ENCODE data around the gene CLCN1. TPM values are rescaled to one million over a fixed set of nuclear protein-coding genes. Genes with fewer than 3 reads are reported as not detected.
"Not testable (repeated sequence)": the region's sequence is repeated elsewhere in the genome, so short reads cannot be mapped to it uniquely, and the experiment has no call there.

Gene CLCN1
- total RNA-seq, 8 experiments from 2014 or later = 0.07 to 0.28 (median 0.15) TPM; not detected in 2

DNA sequence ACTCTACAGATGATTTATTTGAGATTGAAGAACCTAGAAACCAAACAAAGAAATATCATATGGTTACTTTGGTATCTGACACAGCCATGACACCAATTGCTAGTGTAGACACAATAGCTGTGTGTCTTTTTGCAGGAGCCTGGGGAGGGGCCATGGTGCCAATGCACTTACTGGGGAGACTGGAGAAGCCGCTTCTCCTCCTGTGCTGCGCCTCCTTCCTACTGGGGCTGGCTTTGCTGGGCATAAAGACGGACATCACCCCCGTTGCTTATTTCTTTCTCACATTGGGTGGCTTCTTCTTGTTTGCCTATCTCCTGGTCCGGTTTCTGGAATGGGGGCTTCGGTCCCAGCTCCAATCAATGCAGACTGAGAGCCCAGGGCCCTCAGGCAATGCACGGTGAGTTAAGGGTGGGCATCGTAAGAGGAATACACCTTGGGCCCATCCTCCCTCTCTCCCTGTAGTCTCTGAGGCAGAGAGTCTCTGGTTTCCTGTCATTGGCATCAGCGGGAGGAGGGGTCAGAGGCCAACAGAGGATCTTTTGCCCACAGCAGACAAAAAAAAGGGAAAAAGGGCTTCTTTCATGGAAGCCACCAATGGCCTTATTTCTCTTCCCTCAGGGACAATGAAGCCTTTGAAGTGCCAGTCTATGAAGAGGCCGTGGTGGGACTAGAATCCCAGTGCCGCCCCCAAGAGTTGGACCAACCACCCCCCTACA, 29.9 kb upstream of the CLCN1 start:
- in situ Hi-C loops (cut with MboI; ENCODE audit: low pct_unique_long_range_greater_than_20kb in 2 of 9, low sequenced_read_pairs in 9 of 9, unreplicated experiment in 9 of 9) = loop anchor here in 1 of 9 experiments (25.0 kb wide), 1 partner anchor 101 kb away; the partner anchor contains the start of gene ZYX
- H3K4me3 ChIP-seq = no peak overlapping the region
- ATAC-seq (replicated peaks in 6 of 8) = no peak
- 60 to 100% (median 100%) methylated on average over 1 to 2 of the region's 11 CpGs; no CpG with 5 or more reads in 3 of the 10 experiments for WGBS, 10 experiments
- peaks cover 25 to 27% of the 10 kb centered on the region in 2 donors for H3K4me1 ChIP-seq (replicated peaks in 1 of 2)
- H3K27ac ChIP-seq = no peak overlapping the region

DNA sequence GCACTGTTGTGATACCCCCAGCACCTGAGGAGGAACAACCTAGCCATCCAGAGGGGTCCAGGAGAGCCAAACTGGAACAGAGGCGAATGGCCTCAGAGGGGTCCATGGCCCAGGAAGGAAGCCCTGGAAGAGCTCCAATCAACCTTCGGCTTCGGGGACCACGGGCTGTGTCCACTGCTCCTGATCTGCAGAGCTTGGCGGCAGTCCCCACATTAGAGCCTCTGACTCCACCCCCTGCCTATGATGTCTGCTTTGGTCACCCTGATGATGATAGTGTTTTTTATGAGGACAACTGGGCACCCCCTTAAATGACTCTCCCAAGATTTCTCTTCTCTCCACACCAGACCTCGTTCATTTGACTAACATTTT, 29.4 kb upstream of the CLCN1 start:
- no peak overlapping the region for H3K27ac ChIP-seq
- 90 to 100% (median 100%) methylated on average over 1 to 3 of the region's 6 CpGs; no CpG with 5 or more reads in 6 of the 10 experiments for WGBS, 10 experiments
- no peak for ATAC-seq (replicated peaks in 6 of 8)
- H3K4me3 ChIP-seq = no peak overlapping the region
- in situ Hi-C loops (cut with MboI; ENCODE audit: low pct_unique_long_range_greater_than_20kb in 2 of 9, low sequenced_read_pairs in 9 of 9, unreplicated experiment in 9 of 9) = loop anchor here in 1 of 9 experiments (25.0 kb wide), 1 partner anchor 101 kb away; the partner anchor contains the start of gene ZYX
- peaks cover 27% of the 10 kb centered on the region in 2 donors for H3K4me1 ChIP-seq (replicated peaks in 1 of 2)

DNA sequence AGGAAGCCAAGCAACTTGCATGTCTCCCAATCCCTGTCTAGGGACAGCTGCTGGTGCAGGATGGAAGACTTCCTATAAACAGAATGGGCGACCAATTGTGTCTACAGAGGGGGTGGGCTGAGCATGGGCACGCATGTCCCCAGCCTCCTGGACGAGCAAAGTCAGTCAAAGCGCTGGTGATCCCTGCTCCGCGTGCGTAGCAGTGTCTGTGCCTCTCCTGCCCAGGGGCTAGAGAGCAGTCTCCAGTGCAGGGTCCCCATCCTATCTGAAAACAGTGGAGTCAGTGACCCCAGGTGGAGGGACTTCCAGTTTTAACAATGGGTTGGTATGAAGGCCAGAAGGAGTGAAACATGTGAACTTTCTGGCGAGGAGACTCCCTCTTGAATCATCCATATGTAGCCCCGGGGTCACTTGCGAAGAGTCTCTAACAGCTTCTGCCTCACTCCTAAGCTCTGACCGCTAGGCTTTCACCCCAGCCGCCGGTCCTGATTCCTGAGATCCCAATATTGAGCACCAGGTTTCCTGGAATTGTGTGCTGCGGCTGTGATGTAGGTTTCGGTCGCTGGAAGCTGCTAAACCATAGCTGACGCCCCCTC, 28.5 kb upstream of the CLCN1 start:
- peak overlapping the region in 1 of 2 donors; percentile 2 for H3K27ac ChIP-seq
- peak overlapping the region; percentile 7 to 87 (median 76) for H3K4me3 ChIP-seq
- in situ Hi-C loops (cut with MboI; ENCODE audit: low pct_unique_long_range_greater_than_20kb in 2 of 9, low sequenced_read_pairs in 9 of 9, unreplicated experiment in 9 of 9) = loop anchor here in 1 of 9 experiments (25.0 kb wide), 1 partner anchor 100 kb away; the partner anchor contains the start of gene ZYX
- H3K4me1 ChIP-seq (replicated peaks in 1 of 2) = peaks cover 27% of the 10 kb centered on the region in 2 donors
- ATAC-seq (replicated peaks in 6 of 8) = no peak
- WGBS, 10 experiments = 91 to 100% (median 97%) methylated on average over 1 to 11 of the region's 17 CpGs; no CpG with 5 or more reads in 5 of the 10 experiments

DNA sequence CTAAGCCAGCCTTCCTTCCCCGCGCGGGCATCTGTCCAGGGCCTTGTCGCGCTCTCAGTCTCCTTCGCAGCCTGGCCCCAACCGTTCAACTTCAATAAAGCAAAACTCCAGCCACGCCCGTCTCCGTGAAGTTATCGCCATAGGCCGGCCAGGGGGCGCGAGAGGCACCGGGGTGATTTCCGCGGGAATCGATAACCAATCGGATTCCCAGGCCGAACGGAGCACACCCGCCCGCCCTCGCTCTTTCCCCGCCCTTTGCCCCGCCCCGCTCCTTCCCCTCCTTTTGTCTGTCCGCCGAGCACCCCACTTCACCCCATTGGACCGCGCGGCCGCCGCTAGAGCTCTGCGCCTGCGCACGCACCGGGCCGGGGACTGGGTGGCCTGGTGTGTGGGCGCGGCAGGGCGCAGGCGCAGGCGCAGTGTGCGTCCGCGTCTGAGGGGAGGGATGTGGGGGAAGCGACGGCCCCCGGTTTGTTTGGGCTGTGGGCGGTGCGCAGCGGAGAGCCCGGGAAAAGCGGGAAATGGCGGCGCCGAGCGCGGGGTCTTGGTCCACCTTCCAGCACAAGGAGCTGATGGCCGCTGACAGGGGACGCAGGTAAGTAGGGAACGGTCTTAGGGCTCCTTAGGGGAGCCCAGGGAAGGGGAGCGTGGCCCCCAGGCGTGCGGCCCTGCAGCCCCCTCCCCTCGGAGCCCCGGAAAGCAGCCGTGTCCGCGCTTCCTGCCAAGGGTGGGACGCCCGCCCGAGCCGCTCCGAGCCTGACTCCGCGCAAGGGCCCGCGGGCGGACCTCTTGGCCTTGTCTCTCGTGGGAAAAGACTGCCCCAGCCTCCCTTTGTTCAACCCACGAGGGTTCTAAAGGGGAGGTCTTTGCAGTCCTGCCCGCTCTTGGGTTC, 27.7 kb upstream of the CLCN1 start, which contains the start of gene CASP2:
CASP2 (plus strand) TSS at position 417 of the 892 bp plus-strand sequence; CDS start at position 522, 105 bp downstream.
- WGBS, 10 experiments = 0 to 63% (median 2%) methylated on average over 1 to 23 of the region's 84 CpGs; no CpG with 5 or more reads in 4 of the 10 experiments
- in situ Hi-C loops (cut with MboI; ENCODE audit: low pct_unique_long_range_greater_than_20kb in 2 of 9, low sequenced_read_pairs in 9 of 9, unreplicated experiment in 9 of 9) = loop anchor here in 1 of 9 experiments (25.0 kb wide), 1 partner anchor 99 kb away; the partner anchor contains the start of gene ZYX
- H3K4me3 ChIP-seq = peak within 1 kb of the TSS; percentile 72 to 87 (median 76)
- H3K4me1 ChIP-seq (replicated peaks in 1 of 2) = peaks cover 27% of the 10 kb centered on the region in 2 donors
- peak; percentile 89 to 98 (median 96) for ATAC-seq (replicated peaks in 6 of 8)
- H3K27ac ChIP-seq = peak within 1 kb of the TSS; percentile 84 to 91

DNA sequence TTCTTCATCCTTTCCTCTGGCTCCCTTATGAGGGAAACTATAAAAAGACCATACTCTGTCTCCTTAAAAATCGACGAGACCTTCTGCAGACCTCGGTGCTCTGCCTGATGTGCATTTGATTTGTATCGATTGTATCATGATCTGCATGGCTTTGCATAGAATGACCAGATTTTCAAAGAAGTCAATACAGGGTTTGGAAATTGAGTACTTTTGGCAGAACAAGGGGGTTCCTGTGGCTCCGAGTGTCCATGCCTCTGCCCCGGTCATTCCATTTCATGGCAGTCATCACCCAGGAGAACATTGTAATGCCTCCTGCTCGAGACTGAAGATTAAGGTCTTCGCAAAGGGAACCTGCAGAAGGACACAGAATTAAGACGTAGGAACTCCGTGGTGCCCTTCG, 27.1 kb upstream of the CLCN1 start:
- peaks cover 20 to 21% of the 10 kb centered on the region in 2 donors for H3K4me1 ChIP-seq (replicated peaks in 1 of 2)
- H3K27ac ChIP-seq = peak overlapping the region; percentile 84 to 91
- WGBS, 10 experiments = 0 to 6% (median 3%) methylated on average over 4 to 8 of the region's 11 CpGs; no CpG with 5 or more reads in 1 of the 10 experiments
- ATAC-seq (replicated peaks in 6 of 8) = peak in 1 of 8 experiments; percentile 2
- H3K4me3 ChIP-seq = peak overlapping the region; percentile 72 to 87 (median 76)
- in situ Hi-C loops (cut with MboI; ENCODE audit: low pct_unique_long_range_greater_than_20kb in 2 of 9, low sequenced_read_pairs in 9 of 9, unreplicated experiment in 9 of 9) = loop anchor here in 1 of 9 experiments (25.0 kb wide), 1 partner anchor 98 kb away; the partner anchor contains the start of gene ZYX

DNA sequence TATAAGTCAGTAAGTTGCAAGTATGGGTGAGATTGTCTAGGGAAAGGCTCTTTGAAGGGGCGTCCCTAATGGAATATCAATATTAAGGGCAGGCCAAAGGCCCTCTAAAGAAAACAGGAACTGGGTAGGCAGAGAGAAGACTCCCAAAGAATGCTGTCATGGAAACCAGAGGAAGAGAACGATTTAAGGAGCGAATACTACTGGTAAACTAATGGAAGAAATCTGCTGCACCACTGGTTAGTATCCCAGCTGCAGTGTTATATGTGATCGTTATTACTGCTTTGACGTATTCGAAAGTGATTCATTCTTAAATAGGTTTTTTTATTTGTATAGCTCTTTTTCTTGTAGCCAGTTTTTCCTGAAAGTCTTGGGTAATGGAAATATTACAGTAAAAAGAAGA, 26.5 kb upstream of the CLCN1 start:
- peak overlapping the region; percentile 72 to 87 (median 76) for H3K4me3 ChIP-seq
- peaks cover 17% of the 10 kb centered on the region in 2 donors for H3K4me1 ChIP-seq (replicated peaks in 1 of 2)
- in situ Hi-C loops (cut with MboI; ENCODE audit: low pct_unique_long_range_greater_than_20kb in 2 of 9, low sequenced_read_pairs in 9 of 9, unreplicated experiment in 9 of 9) = loop anchor here in 1 of 9 experiments (25.0 kb wide), 1 partner anchor 98 kb away; the partner anchor contains the start of gene ZYX
- WGBS, 10 experiments = 0 to 32% (median 15%) methylated on average over 1 to 5 of the region's 6 CpGs; no CpG with 5 or more reads in 2 of the 10 experiments
- ATAC-seq (replicated peaks in 6 of 8) = no peak
- no peak overlapping the region for H3K27ac ChIP-seq

DNA sequence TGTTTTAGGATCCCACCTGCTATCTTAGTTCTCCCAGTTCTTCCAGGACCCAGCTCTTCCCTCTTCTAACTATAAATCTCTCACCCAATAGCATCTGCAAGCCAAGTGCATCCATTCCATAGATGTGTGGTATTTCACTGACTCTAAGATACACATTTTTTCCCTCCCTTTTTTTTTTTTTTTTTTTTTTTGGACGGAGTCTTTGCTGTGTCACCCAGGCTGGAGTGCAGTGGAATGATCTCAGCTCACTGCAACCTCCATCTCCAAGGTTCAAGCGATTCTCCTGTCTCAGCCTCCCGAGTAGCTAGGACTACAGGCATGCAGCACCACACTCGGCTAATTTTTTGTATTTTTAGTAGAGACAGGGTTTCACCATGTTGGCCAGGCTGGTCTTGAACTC, 26.0 kb upstream of the CLCN1 start:
- Histone ChIP-seq H3K4me3 (peak overlapping the region; percentile 72 to 87 (median 76)), H3K4me1 (replicated peaks in 1 of 2) (peaks cover 13 to 17% of the 10 kb centered on the region in 2 donors)
- H3K27ac ChIP-seq; ATAC-seq (replicated peaks in 6 of 8): not testable (repeated sequence)
- 0 to 67% (median 46%) methylated on average over 1 to 4 of the region's 4 CpGs; no CpG with 5 or more reads in 2 of the 10 experiments for whole genome bisulfite sequencing, 10 experiments
- in situ Hi-C loops (cut with MboI; ENCODE audit: low pct_unique_long_range_greater_than_20kb in 2 of 9, low sequenced_read_pairs in 9 of 9, unreplicated experiment in 9 of 9) = loop anchor here in 1 of 9 experiments (25.0 kb wide), 1 partner anchor 97 kb away; the partner anchor contains the start of gene ZYX

DNA sequence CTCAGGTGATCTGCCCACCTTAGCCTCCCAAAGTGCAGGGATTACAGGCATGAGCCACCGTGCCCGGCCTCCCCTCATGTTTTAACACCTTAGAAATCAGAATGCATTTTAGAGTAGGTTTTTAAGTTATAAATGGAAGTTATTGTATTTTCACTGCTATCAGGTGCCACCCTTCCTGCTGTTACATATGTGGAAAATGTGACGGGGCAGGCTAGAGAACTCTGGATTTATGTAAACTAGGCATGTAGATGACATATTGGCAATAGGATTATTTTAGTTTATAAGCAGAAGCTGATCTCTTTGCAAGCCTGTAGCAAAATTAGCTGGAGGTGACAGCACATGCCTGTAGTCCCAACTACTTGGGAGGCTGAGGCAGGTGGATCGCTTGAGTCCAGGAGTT, 25.6 kb upstream of the CLCN1 start:
- H3K27ac ChIP-seq = no peak overlapping the region
- H3K4me1 ChIP-seq (replicated peaks in 1 of 2) = peaks cover 11 to 17% of the 10 kb centered on the region in 2 donors
- peak overlapping the region in 4 of 5 donors; percentile 72 to 84 (median 76) for H3K4me3 ChIP-seq
- 60 to 98% (median 83%) methylated on average over 1 to 4 of the region's 4 CpGs; no CpG with 5 or more reads in 3 of the 10 experiments for WGBS, 10 experiments
- no peak for ATAC-seq (replicated peaks in 6 of 8)
- in situ Hi-C loops (cut with MboI; ENCODE audit: low pct_unique_long_range_greater_than_20kb in 2 of 9, low sequenced_read_pairs in 9 of 9, unreplicated experiment in 9 of 9) = loop anchor here in 1 of 9 experiments (25.0 kb wide), 1 partner anchor 97 kb away; the partner anchor contains the start of gene ZYX

DNA sequence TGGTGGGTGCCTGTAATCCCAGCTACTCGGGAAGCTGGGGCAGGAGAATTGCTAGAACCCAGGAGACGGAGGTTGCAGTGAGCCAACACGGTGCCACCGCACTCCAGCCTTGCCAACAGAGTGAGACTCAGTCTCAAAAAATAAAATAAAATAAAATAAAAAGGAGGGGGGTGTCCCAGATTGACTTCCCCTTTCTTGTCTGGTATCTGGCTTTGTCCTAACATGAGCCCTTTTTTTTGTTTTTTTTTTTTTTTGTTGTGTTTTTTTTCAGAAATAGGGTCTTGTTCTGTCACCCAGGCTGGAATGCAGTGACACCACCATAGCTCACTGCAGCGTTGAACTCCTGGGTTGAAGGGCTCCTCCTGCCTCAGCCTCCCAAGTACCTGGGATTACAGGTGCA, 23.0 kb upstream of the CLCN1 start:
- ATAC-seq (replicated peaks in 6 of 8) = no peak
- in situ Hi-C loops (cut with MboI; ENCODE audit: low pct_unique_long_range_greater_than_20kb in 2 of 9, low sequenced_read_pairs in 9 of 9, unreplicated experiment in 9 of 9) = loop anchor here in 1 of 9 experiments (25.0 kb wide), 1 partner anchor 94 kb away; the partner anchor contains the start of gene ZYX

DNA sequence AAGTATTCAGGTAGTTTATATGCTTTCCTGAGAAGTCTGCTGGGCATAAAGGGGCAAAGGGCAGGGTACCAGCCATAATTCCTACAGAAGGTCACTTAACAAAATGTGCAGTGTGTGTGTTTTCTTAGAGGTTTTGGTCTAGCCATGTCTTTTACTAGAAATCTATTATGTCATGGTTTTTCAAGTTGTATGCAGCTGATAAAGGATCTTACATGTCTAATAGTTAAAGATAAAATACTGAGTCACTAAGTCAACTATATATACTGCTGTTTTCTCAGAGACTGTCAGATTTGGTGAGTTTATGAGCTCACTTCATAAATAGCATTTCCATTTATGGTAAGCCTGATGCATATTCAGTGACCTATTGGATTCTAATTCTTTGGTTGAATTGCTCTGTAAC, 20.0 kb upstream of the CLCN1 start:
- Histone ChIP-seq H3K4me3 (no peak overlapping the region), H3K27ac (no peak overlapping the region), H3K4me1 (replicated peaks in 1 of 2) (peaks cover 0 to 3% of the 10 kb centered on the region in 2 donors)
- in situ Hi-C loops (cut with MboI; ENCODE audit: low pct_unique_long_range_greater_than_20kb in 2 of 9, low sequenced_read_pairs in 9 of 9, unreplicated experiment in 9 of 9) = loop anchor here in 1 of 9 experiments (25.0 kb wide), 1 partner anchor 91 kb away; the partner anchor contains the start of gene ZYX
- ATAC-seq (replicated peaks in 6 of 8) = peak in 3 of 8 experiments; percentile 55 to 91 (median 64)

More for the DNA sequence above, 23.0 kb upstream of the CLCN1 start:
- WGBS, 10 experiments = 96 to 100% (median 100%) methylated on average over 2 to 4 of the region's 5 CpGs; no CpG with 5 or more reads in 5 of the 10 experiments
- no peak overlapping the region for H3K27ac ChIP-seq
- H3K4me3 ChIP-seq = no peak overlapping the region
- H3K4me1 ChIP-seq (replicated peaks in 1 of 2) = peaks cover 6 to 17% of the 10 kb centered on the region in 2 donors

DNA sequence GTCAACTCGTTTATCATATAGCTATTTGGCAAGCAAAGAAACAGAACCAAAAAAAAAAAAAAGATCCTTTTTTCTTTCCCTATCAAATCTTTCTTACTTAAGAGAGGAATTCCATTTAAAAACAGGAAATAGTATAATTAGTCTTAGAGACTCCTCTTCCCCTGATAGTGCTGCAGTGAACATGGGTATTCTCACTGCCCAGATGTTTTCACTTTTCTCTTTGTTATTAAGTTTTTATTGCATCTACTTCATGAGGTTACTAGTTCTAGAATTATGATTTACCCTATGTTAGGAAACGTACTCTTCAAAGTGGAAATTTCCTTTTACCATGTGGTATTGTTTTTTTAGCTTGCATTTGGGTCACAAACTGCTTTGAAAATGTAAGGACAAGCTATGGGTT, 19.2 kb upstream of the CLCN1 start:
- 0 to 100% (median 91%) methylated on average over 1 to 2 of the region's 2 CpGs; no CpG with 5 or more reads in 1 of the 10 experiments for WGBS, 10 experiments
- no peak overlapping the region for H3K27ac ChIP-seq

More for the DNA sequence above, 19.2 kb upstream of the CLCN1 start:
- no peak for ATAC-seq (replicated peaks in 6 of 8)
- Histone ChIP-seq H3K4me1 (replicated peaks in 1 of 2) (no peaks in the 10 kb centered on the region), H3K4me3 (no peak overlapping the region)
- in situ Hi-C loops (cut with MboI; ENCODE audit: low pct_unique_long_range_greater_than_20kb in 2 of 9, low sequenced_read_pairs in 9 of 9, unreplicated experiment in 9 of 9) = loop anchor here in 1 of 9 experiments (25.0 kb wide), 1 partner anchor 91 kb away; the partner anchor contains the start of gene ZYX

Measured in motor neuron (in vitro differentiated cells).